Measurements from ENCODE around the gene PEMT.

Gene PEMT

GRCh38 chr17:17510456-17511292, 80.8 kb downstream of the PEMT start:
- no peak for TF ChIP-seq CTCF (IDR thresholded peaks at IDR 0.05; ENCODE audit: control insufficient read depth, extremely low read depth, insufficient read depth)
- H3K4me3 ChIP-seq (ENCODE audit: low read depth, low read length), result no peak overlapping the region
- no peak for DNase-seq (ENCODE audit: low read depth)

GRCh38 chr17:17509601-17510425, 81.7 kb downstream of the PEMT start:
- no peak overlapping the region for H3K4me3 ChIP-seq (ENCODE audit: low read depth, low read length)
- TF ChIP-seq CTCF (IDR thresholded peaks at IDR 0.05; ENCODE audit: control insufficient read depth, extremely low read depth, insufficient read depth), result no peak
- no peak for DNase-seq (ENCODE audit: low read depth)

- TF ChIP-seq CTCF (IDR thresholded peaks at IDR 0.05; ENCODE audit: control insufficient read depth, extremely low read depth, insufficient read depth), result no peak
- no peak for DNase-seq (ENCODE audit: low read depth)
- H3K4me3 ChIP-seq (ENCODE audit: low read depth, low read length), result no peak overlapping the region
Observed at GRCh38 chr17:17508646-17509591, 82.6 kb downstream of the PEMT start.

GRCh38 chr17:17508019-17508535, 83.4 kb downstream of the PEMT start:
- DNase-seq (ENCODE audit: low read depth), result no peak
- TF ChIP-seq CTCF (IDR thresholded peaks at IDR 0.05; ENCODE audit: control insufficient read depth, extremely low read depth, insufficient read depth), result no peak
- H3K4me3 ChIP-seq (ENCODE audit: low read depth, low read length), result no peak overlapping the region

GRCh38 chr17:17507465-17508011, 84.0 kb downstream of the PEMT start:
- TF ChIP-seq CTCF (IDR thresholded peaks at IDR 0.05; ENCODE audit: control insufficient read depth, extremely low read depth, insufficient read depth), result no peak
- no peak overlapping the region for H3K4me3 ChIP-seq (ENCODE audit: low read depth, low read length)
- DNase-seq (ENCODE audit: low read depth), result no peak

GRCh38 chr17:17506893-17507464, 84.5 kb downstream of the PEMT start:
- no peak for DNase-seq (ENCODE audit: low read depth)
- no peak for TF ChIP-seq CTCF (IDR thresholded peaks at IDR 0.05; ENCODE audit: control insufficient read depth, extremely low read depth, insufficient read depth)
- H3K4me3 ChIP-seq (ENCODE audit: low read depth, low read length), result no peak overlapping the region
